ENCODE results near the gene DOCK4. TPM values are rescaled to one million over a fixed set of nuclear protein-coding genes. Genes with fewer than 3 reads are reported as not detected.

The DOCK4 gene
- total RNA-seq, 1 donor from 2014 or later, result 100 TPM

- TF ChIP-seq, protein P1, sequence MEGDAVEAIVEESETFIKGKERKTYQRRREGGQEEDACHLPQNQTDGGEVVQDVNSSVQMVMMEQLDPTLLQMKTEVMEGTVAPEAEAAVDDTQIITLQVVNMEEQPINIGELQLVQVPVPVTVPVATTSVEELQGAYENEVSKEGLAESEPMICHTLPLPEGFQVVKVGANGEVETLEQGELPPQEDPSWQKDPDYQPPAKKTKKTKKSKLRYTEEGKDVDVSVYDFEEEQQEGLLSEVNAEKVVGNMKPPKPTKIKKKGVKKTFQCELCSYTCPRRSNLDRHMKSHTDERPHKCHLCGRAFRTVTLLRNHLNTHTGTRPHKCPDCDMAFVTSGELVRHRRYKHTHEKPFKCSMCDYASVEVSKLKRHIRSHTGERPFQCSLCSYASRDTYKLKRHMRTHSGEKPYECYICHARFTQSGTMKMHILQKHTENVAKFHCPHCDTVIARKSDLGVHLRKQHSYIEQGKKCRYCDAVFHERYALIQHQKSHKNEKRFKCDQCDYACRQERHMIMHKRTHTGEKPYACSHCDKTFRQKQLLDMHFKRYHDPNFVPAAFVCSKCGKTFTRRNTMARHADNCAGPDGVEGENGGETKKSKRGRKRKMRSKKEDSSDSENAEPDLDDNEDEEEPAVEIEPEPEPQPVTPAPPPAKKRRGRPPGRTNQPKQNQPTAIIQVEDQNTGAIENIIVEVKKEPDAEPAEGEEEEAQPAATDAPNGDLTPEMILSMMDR (IDR thresholded peaks at IDR 0.05), result no peak
- H3K4me3 ChIP-seq, result no peak overlapping the region
- H3K27ac ChIP-seq, result no peak overlapping the region
- intact Hi-C loops (cut with DNase I), result no loop called here
- peaks cover 54% of the 10 kb centered on the region for H3K36me3 ChIP-seq
- peaks cover 7% of the 10 kb centered on the region for H3K4me1 ChIP-seq
- no peaks in the 10 kb centered on the region for H3K27me3 ChIP-seq
- no peaks in the 10 kb centered on the region for H3K9me3 ChIP-seq
- ATAC-seq, result no peak
- DNase-seq, result no peak
Observed at GRCh38 chr7:111750228-111750627, 456.0 kb downstream of the DOCK4 start.

GRCh38 chr7:111749625-111750024 lies 456.6 kb downstream of the DOCK4 start:
- TF ChIP-seq, protein P1 (IDR thresholded peaks at IDR 0.05), result no peak
- ATAC-seq, result no peak
- H3K36me3 ChIP-seq, result peaks cover 54% of the 10 kb centered on the region
- peaks cover under 1% of the 10 kb centered on the region for H3K4me1 ChIP-seq
- intact Hi-C loops (cut with DNase I), result no loop called here
- DNase-seq, result no peak
- no peaks in the 10 kb centered on the region for H3K9me3 ChIP-seq
- no peak overlapping the region for H3K4me3 ChIP-seq
- H3K27ac ChIP-seq, result no peak overlapping the region
- no peaks in the 10 kb centered on the region for H3K27me3 ChIP-seq

DNA sequence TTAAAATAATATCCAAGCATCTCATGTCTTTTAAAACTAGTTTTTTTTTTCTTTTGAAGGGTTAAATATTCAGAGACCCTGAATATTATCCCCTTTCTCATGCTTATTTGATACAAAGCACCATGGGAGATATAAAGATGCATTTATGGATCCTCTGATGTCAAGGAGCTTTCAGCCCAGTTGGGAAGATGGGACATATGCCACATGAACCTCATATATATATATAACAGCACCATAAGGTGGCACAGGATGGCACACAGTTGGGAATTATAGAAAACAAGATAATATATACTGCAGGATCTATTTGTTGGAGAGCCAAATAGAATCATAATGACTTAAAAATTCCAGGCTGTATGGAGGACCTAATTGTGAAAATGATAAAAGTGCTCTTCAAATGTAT lies 458.5 kb downstream of the DOCK4 start:
- H3K27ac ChIP-seq, result no peak overlapping the region
- TF ChIP-seq, protein P1 (IDR thresholded peaks at IDR 0.05), result no peak
- intact Hi-C loops (cut with DNase I), result no loop called here
- DNase-seq, result no peak
- no peak for ATAC-seq
- peaks cover 54% of the 10 kb centered on the region for H3K36me3 ChIP-seq
- H3K4me1 ChIP-seq, result no peaks in the 10 kb centered on the region
- H3K4me3 ChIP-seq, result no peak overlapping the region
- H3K9me3 ChIP-seq, result no peaks in the 10 kb centered on the region
- H3K27me3 ChIP-seq, result no peaks in the 10 kb centered on the region

GRCh38 chr7:111746950-111747349 lies 459.2 kb downstream of the DOCK4 start:
- TF ChIP-seq, protein P1 (IDR thresholded peaks at IDR 0.05), result no peak
- Histone ChIP-seq H3K27me3 (no peaks in the 10 kb centered on the region), H3K9me3 (no peaks in the 10 kb centered on the region), H3K4me1 (no peaks in the 10 kb centered on the region), H3K4me3 (no peak overlapping the region), H3K36me3 (peaks cover 60% of the 10 kb centered on the region), H3K27ac (no peak overlapping the region)
- no peak for ATAC-seq
- DNase-seq, result no peak
- intact Hi-C loops (cut with DNase I), result no loop called here

GRCh38 chr7:111744501-111745155 lies 461.6 kb downstream of the DOCK4 start:
- no peaks in the 10 kb centered on the region for H3K4me1 ChIP-seq
- no peak for ATAC-seq
- H3K9me3 ChIP-seq, result no peaks in the 10 kb centered on the region
- H3K27me3 ChIP-seq, result no peaks in the 10 kb centered on the region
- TF ChIP-seq, protein P1 (IDR thresholded peaks at IDR 0.05), result no peak
- no peak for DNase-seq
- H3K36me3 ChIP-seq, result peaks cover 72% of the 10 kb centered on the region
- H3K4me3 ChIP-seq, result no peak overlapping the region
- H3K27ac ChIP-seq, result no peak overlapping the region
- intact Hi-C loops (cut with DNase I), result no loop called here

Data from upper lobe of right lung (tissue), 1 donor.